WERI-Rb-1 (cell line): ENCODE results near the gene MTREX.

Source experiments
- DNase-seq: peaks from one replicate; pipeline ENCODE4 v3.0.0-alpha.2; 2020
- H3K27ac ChIP-seq: fragments of 250-450 bp; sonication (Bioruptor Pico); 2 replicates; pipeline ENCODE4 v1.5.1; 2020; ENCODE audit warnings: mild to moderate bottlenecking, moderate library complexity
- H3K27me3 ChIP-seq: fragments of 250-450 bp; sonication (Bioruptor Pico); 2 replicates; pipeline ENCODE4 v1.5.1; 2021; ENCODE audit warnings: mild to moderate bottlenecking, low read depth, moderate library complexity; ENCODE audit not compliant: insufficient read depth, severe bottlenecking
- H3K36me3 ChIP-seq: fragments of 250-450 bp; sonication (Bioruptor Pico); 2 replicates; pipeline ENCODE4 v1.5.1; 2020; ENCODE audit warnings: mild to moderate bottlenecking, moderate library complexity
- H3K4me3 ChIP-seq: 2 replicates; pipeline ENCODE4 v1.5.1; 2011; ENCODE audit warnings: low read depth, mild to moderate bottlenecking, control low read depth, low read length
- H3K9me3 ChIP-seq: fragments of 250-450 bp; sonication (Bioruptor Pico); 2 replicates; pipeline ENCODE4 v1.5.1; 2021; ENCODE audit warnings: mild to moderate bottlenecking, moderate library complexity; ENCODE audit not compliant: severe bottlenecking
- CTCF ChIP-seq: IDR thresholded peaks from 2 replicates; pipeline ENCODE4 v1.5.1; 2011; ENCODE audit warnings: low read depth, mild to moderate bottlenecking, control low read depth, inconsistent platforms, low read length

MTREX gene

DNA sequence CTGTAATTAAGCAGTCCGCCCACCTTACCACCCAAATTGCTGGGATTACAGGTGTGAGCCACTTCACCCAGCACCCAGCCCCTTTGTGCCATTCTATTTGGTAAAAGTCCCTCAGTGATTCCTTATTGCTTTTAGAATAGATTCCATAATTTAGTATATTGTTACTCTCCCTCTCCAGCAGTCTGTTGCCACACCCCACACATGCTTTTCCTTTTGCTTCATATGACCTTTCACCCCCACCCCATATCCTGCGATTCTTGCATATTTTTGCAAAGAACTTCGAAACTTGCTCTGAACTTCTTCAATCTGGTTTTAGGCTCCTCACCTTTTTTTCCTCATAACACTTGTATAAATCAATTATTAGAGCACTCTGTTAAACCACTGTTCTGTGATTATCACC lies 100.2 kb downstream of the MTREX start:
- Histone ChIP-seq H3K36me3 (peaks cover 59% of the 10 kb centered on the region), H3K4me3 (no peak overlapping the region), H3K9me3 (no peaks in the 10 kb centered on the region), H3K27me3 (no peaks in the 10 kb centered on the region), H3K27ac (no peak overlapping the region)
- no peak for DNase-seq
- no peak for TF ChIP-seq CTCF

DNA sequence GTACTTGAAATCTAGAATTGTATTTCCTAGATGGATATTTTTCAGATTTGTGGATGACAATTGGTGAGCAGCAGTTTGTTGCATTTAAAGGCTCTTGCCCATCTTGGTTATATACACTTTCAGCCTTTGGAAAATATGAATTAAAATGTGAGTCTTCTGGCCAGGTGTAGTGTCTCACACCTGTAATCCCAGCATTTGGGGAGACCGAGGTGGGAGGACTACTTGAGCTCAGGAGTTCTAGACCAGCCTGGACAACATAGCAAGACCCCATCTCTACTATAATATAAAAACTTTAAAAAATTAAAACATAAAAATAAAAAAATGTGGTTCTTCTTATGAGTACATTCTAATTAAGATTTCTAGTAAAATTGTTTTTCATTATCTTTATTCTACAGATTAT lies 102.0 kb downstream of the MTREX start:
- TF ChIP-seq CTCF = no peak

DNA sequence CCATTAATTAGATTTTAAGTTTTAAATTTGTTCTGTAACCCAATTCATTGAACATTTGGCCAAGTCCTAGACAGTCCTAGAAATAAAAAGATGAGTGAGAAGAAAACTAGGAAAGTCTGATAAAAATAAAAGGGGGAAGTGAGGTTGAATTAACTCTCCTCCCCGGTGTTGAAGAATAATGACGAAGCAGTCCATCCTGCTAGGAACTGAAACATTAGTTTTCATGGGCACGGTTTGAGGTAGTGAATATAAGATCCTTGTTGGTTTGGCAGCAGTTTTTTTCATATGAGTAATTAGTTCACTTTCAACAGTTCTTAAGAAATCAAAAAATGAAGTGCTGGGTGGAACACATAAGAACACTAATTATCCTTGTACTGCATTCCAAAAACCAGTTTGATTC lies 103.1 kb downstream of the MTREX start:
- no peak for DNase-seq
- H3K27me3 ChIP-seq = no peaks in the 10 kb centered on the region
- H3K4me3 ChIP-seq = no peak overlapping the region
- peaks cover 46% of the 10 kb centered on the region for H3K36me3 ChIP-seq
- H3K27ac ChIP-seq = no peak overlapping the region
- no peak for TF ChIP-seq CTCF
- no peaks in the 10 kb centered on the region for H3K9me3 ChIP-seq

More for the DNA sequence above, 102.0 kb downstream of the MTREX start:
- no peaks in the 10 kb centered on the region for H3K9me3 ChIP-seq
- H3K27me3 ChIP-seq = no peaks in the 10 kb centered on the region
- H3K36me3 ChIP-seq = peaks cover 56% of the 10 kb centered on the region
- no peak overlapping the region for H3K27ac ChIP-seq
- no peak overlapping the region for H3K4me3 ChIP-seq
- no peak for DNase-seq

- no peak for TF ChIP-seq CTCF
- Histone ChIP-seq H3K27me3 (no peaks in the 10 kb centered on the region), H3K36me3 (peaks cover 36% of the 10 kb centered on the region), H3K9me3 (no peaks in the 10 kb centered on the region), H3K27ac (no peak overlapping the region), H3K4me3 (no peak overlapping the region)
- DNase-seq = no peak
Measured at GRCh38 chr5:55411876-55412275, 104.1 kb downstream of the MTREX start.

GRCh38 chr5:55413644-55414043 lies 105.9 kb downstream of the MTREX start:
- H3K27ac ChIP-seq = no peak overlapping the region
- DNase-seq = no peak
- no peaks in the 10 kb centered on the region for H3K9me3 ChIP-seq
- H3K4me3 ChIP-seq = no peak overlapping the region
- no peak for TF ChIP-seq CTCF
- H3K27me3 ChIP-seq = no peaks in the 10 kb centered on the region
- peaks cover 40% of the 10 kb centered on the region for H3K36me3 ChIP-seq

GRCh38 chr5:55415071-55415470 lies 107.3 kb downstream of the MTREX start:
- Histone ChIP-seq H3K9me3 (no peaks in the 10 kb centered on the region), H3K36me3 (peaks cover 38% of the 10 kb centered on the region), H3K27me3 (no peaks in the 10 kb centered on the region), H3K4me3 (no peak overlapping the region), H3K27ac (no peak overlapping the region)
- DNase-seq = no peak
- TF ChIP-seq CTCF = no peak
